HG03432 (cell line): ENCODE results near the gene PRR29.

Experiments used
- ATAC-seq: cut with Tn5 transposase; IDR thresholded peaks from one replicate; pipeline ENCODE4 v1.9.1; 2021; ENCODE audit warnings: mild to moderate bottlenecking, moderate library complexity; ENCODE audit not compliant: unreplicated experiment

Gene PRR29

DNA sequence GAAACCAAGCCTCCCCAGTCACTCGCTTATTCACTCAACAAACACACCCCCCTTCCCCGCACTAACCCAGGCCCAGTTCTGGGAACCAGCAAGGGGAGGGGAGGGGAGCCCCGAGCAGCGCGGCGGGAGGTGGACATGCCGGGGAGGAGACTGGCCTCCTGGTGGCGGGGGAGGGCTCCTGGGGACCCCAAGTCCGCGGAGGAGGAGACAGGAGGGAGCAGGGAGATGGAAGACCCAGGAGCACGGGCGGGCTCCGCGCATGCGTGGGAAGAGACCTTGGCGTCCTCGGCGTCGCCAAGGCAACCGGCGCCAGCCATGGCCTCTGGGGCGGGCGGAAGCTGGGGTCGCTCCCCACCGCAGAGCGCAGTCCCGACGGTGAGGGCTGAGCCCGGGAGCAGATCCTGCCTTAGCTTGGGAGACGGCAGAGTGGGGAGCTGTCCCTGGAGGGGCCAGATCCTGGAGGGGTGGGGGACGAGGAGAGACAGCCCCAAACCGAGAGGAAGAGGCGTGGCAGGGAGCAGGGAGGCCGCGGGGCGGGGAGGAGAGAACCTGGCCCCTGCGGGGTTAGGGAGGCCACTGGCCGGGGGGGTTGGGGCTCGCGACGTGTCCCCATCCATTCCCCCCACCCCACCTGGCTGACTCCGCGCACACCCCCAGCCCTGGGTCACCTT lies at the start of gene PRR29:
Gene PRR29, plus strand, starts transcription at position 302 of the 671 bp plus-strand sequence. Its CDS starts 14 bp downstream, at position 316.
- peak; percentile 71 for ATAC-seq

DNA sequence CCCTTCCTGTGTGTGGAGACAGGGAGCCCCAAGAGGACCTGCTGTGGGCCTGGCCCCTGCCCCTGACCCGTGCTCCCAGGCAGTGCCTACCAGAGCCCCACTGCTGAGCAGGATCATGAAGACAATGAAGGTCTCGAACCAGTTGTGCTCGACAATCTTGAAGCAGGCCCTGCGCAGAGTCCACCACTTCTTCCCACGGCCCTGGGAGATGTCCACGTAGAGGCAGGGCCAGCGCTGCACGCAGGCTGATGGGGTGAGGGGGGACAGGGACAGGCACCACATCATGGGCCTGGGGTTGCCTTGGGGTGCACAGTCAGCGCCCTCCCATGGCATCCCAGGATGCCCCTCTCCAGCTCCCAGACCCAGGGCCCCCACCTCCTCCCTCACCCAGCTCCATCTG lies 49.6 kb upstream of the PRR29 start:
- no peak for ATAC-seq

DNA sequence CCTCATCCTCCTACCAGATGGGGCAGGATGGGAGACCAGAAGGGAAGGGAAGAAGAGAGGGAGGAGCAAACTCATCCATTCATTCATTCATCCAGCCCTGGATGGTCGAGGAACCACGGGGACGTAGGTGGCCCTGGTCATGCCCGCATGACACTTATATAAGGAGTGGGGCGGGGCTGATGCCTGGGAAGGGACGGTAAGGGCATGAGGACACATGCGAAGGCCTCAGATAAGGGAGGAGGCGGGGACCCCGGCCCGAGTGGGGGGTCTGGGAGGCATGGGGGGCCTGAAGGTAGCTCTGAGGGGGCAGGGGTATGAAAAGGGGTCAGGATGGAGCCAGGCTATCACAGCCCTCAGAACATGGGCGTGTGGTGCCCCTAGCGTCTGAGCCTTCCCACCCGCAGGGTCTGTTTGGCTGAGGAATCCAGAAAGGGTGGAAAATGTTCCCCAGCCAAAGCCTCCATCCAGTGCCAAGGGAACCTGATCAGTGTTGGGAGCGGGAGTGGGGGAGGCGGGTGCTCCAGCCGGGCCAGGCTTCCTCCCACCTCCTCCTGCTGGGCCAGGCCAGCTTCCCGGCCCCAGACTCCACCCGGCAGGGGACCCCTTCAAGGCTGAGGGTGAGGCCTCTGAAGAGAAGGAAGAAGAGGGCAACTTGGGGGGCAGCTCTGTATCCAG lies 48.4 kb upstream of the PRR29 start:
- no peak for ATAC-seq

- no peak for ATAC-seq
Measured at GRCh38 chr17:63950940-63951907, 46.9 kb upstream of the PRR29 start.

- peak; percentile 65 for ATAC-seq
Measured at GRCh38 chr17:63954402-63955063, 43.6 kb upstream of the PRR29 start.

GRCh38 chr17:63955232-63955631 lies 42.9 kb upstream of the PRR29 start:
- ATAC-seq: no peak

GRCh38 chr17:63955791-63956190 lies 42.4 kb upstream of the PRR29 start:
- no peak for ATAC-seq

- ATAC-seq: no peak
Measured at GRCh38 chr17:63956296-63956920, 41.7 kb upstream of the PRR29 start.

GRCh38 chr17:63960006-63960405 lies 38.1 kb upstream of the PRR29 start:
- ATAC-seq: no peak

DNA sequence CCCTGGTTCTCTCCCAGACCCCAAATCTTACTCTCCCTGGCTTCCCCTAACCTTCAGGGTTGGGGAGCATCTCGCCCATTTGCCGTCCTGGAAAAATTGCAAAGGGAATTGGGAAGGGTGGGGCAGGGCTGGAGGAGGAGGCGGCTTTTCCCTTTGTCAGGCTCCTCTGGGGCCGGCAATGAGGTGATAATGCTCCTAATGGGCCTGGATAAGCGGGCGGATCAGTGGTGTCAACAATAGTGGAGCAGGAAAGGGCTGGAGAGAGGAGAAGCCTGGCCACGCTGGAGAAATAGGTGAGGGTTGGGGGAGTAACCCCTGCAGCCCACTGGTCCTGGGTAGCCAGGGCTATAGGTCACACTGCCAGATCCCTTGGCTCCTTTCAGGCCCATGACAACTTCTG lies 37.7 kb upstream of the PRR29 start:
- ATAC-seq: no peak

DNA sequence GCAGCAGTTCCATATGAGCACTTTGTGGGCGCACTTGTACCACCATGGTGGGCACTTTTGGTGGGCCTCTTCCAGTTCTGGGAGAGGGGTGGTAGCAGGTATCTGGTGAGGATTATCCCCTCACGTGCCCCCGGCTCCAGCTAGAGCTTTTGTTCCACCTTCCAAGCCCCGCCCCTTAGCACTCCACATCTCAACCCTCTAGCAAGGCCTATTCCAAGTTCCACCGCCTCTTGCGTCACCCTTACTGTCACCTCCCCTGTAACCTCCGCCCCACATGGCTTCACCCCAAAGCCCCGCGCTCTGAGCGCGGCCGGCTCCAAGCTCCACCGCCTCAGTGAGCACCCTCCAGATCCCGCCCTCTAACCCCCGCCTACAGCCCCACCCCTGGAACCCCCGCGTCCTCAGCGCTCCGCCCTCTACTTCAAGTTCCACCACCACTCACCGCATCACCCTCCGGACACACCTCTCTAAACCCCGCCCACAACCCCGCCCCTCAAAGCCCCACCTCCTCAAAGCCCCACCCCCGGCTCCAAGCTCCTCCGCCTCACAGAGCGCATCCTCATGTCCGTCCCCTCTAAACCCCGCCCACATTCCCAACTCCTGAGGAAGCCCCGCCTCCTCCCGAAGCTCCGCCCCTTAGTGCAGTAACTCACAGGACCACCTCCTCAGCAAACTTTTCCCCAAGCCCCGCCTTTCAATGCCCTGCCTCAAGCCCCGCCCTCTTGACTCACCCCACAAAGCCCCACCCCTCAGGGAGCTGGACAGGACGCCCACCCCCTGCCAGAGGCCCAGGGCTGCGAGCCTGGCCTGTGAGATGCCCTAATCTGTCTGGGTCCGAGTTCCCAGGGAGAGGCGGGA lies 36.6 kb upstream of the PRR29 start:
- ATAC-seq: no peak

DNA sequence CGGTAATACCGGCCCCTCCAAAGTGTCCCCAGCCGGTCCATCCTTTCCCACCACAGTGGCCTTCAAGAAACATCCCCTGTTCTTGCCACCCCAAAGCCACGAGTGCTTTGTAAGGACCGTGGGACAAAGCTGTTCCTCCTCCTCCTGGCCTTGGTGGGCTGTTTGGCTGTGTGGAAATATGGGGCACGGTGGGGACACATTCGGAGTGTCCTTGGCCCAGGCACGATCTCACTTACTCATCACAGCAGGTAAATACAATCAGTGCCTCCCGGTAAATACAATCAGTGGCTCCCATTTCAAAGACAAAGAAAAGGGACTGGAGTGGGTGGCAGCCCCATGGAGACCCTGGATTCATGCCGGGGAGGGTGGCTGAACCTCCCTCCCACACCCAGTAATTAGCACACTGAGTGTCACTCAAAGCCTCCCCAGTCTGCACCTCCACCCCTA lies 35.8 kb upstream of the PRR29 start:
- no peak for ATAC-seq

DNA sequence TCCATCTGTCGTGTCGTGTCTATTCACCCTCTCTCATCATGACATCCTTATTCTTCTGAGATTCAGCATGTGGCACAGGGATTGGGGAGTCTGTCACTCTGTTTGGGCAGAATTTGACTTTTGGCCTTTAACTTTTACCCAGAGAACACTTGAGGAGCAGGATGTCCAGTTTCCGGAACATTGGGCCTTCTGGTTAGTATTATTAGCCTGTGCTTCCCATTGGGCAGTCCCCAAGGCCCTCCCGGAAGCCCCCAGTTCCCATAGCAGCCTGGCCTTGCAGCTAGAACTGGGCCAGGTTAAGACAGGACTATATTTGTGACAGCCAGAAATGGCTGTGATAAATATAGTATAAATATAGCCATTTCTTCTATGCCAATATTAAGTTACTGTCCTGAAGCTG lies 35.0 kb upstream of the PRR29 start:
- no peak for ATAC-seq

GRCh38 chr17:63966646-63967264 lies 31.4 kb upstream of the PRR29 start:
- ATAC-seq: peak; percentile 59

DNA sequence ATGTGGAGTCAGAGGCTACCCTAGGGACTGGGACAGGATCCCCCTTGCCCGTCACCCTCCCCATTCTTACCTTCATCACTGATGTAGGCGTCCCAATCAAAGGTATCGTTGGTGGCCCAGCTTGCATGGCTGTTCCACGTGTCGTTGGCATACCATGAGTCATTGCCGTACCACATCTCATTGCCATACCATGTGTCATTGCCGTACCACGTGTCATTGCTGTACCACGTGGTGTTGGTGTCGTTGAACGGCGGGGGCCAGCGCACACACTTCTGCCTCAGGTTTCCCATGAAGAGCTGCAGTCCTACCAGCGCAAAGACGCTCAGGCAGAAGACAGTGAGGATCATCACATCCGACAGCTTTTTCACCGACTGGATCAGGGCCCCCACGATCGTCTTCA lies 30.2 kb upstream of the PRR29 start:
- ATAC-seq: no peak

- ATAC-seq: no peak
Measured at GRCh38 chr17:63969278-63969677, 28.9 kb upstream of the PRR29 start.

DNA sequence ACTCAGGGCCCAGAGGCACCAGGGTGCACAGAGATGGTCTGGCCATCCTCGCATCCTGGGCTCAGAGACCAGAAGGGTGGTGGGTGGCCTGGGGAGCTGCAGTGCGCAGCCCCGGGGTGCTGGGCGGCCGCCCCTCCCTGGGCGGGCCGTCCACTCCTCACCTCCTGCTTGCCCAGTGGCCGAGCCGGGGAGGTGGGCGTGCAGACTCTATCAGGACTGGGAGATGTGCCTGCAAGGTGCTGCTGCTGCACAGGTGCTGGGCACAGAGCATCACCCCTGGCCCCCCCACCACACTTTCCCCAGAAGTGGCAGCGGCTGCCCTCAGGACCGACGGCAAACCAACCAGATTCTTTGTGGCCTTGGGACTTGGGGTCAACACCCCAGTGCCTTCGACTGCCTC lies 25.4 kb upstream of the PRR29 start, which contains the start of gene SCN4A:
Gene SCN4A, minus strand, starts transcription at position 123 of the 400 bp plus-strand sequence. Its CDS starts 77 bp downstream, at position 46.
- no peak for ATAC-seq

- ATAC-seq: no peak
Measured at GRCh38 chr17:63973247-63973646, 24.9 kb upstream of the PRR29 start.
